Measurements from ENCODE around the gene GFPT2.

The GFPT2 gene

DNA sequence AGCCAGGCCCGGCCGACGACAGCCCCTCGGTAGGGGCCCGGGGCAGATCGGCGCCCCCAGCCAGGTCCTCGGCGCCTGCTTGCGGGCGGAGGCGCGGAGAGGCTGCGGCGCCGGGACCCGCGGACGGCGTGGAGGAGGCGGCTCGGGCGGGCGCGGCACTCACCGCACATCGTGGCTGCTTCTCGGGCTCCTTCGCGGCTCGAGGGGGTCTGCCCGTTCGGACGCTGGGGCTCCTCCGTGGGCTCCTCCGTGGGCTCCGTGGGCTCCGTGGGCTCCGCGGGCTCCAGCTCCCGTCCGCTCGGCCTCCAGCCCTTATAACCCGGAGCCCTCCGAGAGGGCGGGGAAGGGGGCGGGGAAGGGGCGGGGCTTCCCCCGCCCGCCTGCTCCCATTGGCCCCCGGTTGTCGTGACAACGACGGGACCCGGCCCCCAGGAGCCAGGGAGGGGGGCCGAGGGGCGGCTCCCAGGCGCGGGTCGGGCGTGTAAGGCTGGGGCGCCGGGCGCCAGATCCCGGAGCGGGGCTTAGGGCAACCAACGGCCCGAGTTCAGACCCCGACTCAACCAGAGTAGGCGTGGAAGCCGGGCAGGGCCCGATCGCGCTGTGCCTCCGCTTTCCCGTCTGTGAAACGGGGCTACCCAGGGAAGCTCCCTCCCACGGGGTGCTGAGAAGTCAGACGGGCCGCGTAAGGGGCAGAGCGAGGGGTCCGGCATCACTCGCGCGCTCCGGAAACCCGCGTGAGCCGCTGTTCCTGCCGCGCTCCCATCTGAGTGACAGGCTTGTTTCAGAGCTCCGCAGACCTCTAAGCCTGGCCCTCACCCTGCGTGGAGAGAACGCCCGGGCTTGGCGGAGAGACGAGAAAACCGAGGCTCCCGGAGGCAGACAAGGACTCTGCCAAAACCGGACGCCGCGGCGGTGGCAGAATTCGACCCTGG is at the start of gene GFPT2:
Gene GFPT2, minus strand, starts transcription at position 289 of the 932 bp plus-strand sequence. Its CDS starts 119 bp downstream, at position 170.
- peak; percentile 78 for DNase-seq

- no peak for DNase-seq
Measured at GRCh38 chr5:180402716-180403115, 49.6 kb upstream of the GFPT2 start.

- no peak for DNase-seq
Measured at GRCh38 chr5:180401229-180401907, 48.2 kb upstream of the GFPT2 start.

- no peak for DNase-seq
Measured at GRCh38 chr5:180400416-180400815, 47.3 kb upstream of the GFPT2 start.

GRCh38 chr5:180399401-180400215 is 46.5 kb upstream of the GFPT2 start:
- DNase-seq, result no peak

- no peak for DNase-seq
Measured at GRCh38 chr5:180396926-180397325, 43.8 kb upstream of the GFPT2 start.

GRCh38 chr5:180395540-180396274 is 42.6 kb upstream of the GFPT2 start:
- DNase-seq, result no peak

DNA sequence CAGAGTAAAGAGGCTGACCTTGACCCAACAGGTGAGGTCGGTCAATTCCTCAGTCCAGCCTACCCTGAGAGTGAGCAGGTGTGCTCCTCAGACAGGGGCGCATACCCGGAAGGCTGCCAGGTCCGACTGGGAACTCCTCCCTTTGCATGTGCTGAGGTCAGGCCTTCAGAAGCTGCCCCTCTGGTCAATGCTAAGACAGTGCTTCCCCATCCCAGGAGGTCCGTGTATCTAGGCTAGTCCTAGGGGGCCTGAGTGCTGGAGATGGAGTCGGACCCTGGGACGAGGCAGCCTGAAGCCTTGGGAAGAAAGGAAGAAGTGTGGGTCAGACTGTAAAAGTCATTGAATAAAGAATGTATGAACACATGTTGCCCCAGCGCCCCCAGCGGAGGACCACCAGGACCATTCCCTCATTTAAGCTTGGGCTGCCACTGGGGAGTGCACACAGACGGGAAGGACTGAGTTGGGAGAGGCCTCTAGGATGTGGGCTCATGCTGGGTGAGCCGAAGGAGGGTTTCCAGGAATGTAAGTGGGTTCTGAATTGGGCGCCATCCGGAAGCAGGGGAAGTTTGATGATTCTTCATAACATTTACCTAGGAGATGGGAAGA is 41.0 kb upstream of the GFPT2 start:
- no peak for DNase-seq

GRCh38 chr5:180391276-180391675 is 38.1 kb upstream of the GFPT2 start:
- no peak for DNase-seq

DNA sequence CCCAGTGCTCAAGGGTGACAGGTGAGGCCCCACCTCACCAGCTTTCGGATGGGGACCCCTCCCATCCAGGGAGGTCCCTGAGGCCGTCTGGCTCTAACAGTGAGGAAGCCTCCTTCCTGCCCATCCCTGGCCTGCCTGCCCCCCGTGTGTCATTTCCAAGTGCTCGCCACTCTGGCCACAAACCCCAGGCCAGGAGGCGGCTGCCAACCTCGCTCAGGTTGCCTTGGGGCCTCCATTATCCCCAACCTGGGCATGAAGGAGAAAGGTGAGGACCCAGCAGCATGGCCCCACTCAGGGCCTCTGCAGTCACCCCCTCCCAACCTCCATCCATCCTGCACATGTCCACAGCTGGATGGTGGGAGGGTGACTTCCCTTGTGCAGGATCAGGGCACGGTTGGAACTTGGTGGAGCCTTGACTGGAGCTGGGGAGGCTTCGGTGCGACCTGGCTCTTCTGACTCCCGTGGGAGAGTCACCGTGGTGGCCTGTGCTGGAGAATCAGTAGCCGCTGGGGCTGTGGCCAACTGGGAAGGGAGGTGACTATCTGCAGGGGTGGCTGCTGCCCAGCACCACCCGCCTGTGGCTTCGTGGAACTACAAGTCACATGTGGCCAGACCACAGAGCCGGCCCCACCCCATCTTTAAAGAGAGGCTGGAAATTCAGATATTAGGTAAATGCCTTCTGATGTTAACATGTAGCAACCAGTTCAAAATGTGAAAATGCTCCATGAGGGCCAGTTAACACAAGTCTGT is 37.5 kb upstream of the GFPT2 start:
- DNase-seq, result no peak

GRCh38 chr5:180389252-180390101 is 36.3 kb upstream of the GFPT2 start:
- no peak for DNase-seq

DNA sequence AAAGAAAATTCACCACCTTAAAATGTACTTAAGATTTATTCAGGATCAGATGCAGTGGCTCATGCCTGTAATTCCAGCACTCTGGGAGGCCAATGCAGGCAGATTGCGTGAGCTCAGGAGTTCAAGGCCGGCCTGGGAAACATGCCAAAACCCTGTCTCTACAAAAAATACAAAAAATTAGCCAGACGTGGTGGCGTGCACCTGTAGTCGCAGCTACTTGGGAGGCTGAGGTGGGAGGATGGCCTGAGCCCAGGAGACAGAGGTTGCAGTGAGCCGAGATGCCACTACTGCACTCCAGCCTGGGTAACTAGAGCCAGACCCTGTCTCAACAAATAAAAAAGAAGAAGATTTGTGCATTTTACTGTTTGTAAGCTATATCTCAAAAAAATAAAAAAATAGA is 34.7 kb upstream of the GFPT2 start:
- DNase-seq, result no peak

- DNase-seq, result no peak
Measured at GRCh38 chr5:180382926-180383325, 29.8 kb upstream of the GFPT2 start.

GRCh38 chr5:180381851-180382480 is 28.8 kb upstream of the GFPT2 start:
- no peak for DNase-seq

DNA sequence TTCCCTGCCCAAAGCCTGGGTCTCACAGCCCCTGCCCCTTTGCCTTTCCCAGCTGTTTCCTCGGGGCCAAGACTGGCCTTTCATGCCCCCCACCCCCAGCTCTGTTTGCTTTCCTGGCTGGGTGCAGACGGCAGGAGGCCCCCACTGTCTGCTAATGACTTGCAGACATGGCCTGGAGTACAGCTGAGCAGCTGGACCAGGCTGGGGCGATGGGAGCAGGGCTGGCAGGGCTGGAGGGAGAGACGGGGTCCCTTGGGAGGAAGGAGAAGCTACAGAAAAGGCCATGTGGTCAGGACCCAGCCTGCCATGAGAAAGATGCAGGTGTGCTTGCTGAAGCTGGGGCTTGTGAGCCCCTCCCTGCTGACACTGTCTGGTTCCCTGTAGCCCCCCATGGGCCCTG is 28.3 kb upstream of the GFPT2 start:
- DNase-seq, result no peak

GRCh38 chr5:180380856-180381255 is 27.7 kb upstream of the GFPT2 start:
- DNase-seq, result no peak

DNA sequence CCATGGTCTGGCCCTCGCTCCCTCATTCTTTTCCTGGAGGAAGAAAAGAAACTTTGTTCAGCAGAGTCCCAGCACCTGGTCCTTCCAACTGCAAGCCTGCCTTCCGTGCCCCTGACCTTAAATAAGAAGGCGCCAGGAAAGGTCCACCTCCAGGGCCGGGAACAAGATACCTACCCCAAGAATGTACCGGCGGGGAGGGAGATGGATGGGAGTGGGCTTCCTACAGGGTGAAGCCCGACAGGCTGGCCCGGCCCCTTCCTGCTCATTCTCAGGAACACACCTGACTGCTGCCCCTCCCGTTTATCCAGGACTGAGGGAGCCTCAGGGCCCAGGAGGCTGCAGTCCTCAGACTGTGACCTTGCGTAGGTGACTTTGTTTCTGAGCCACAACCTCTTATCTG is 27.3 kb upstream of the GFPT2 start:
- no peak for DNase-seq

- DNase-seq, result no peak
Measured at GRCh38 chr5:180379355-180380070, 26.4 kb upstream of the GFPT2 start.

Measured in suppressor macrophage treated with lipopolysaccharide for 4 hours (primary cell).